HEK293T (cell line): ENCODE data around the gene SORCS3.

Source experiments
- ARNT ChIP-seq: fragments of 450-650 bp; IDR thresholded peaks from 2 replicates; pipeline ENCODE4 v1.6.1; 2017; ENCODE audit warnings: mild to moderate bottlenecking
- ELF4 ChIP-seq: fragments of 450-650 bp; IDR thresholded peaks from 2 replicates; pipeline ENCODE4 v1.6.1; 2017; ENCODE audit warnings: antibody characterized with exemption
- FOXA1 ChIP-seq: fragments of 450-650 bp; IDR thresholded peaks from 2 replicates; pipeline ENCODE4 v1.6.1; 2016; ENCODE audit warnings: mild to moderate bottlenecking
- L3MBTL2 ChIP-seq: fragments of 450-650 bp; conservative IDR thresholded peaks from 2 replicates; pipeline ENCODE4 v1.6.1; 2016; ENCODE audit warnings: mild to moderate bottlenecking
- SUZ12 ChIP-seq: fragments of 450-650 bp; IDR thresholded peaks from 2 replicates; pipeline ENCODE4 v1.6.1; 2016; ENCODE audit warnings: mild to moderate bottlenecking
- TARDBP ChIP-seq: fragments of 450-650 bp; IDR thresholded peaks from 2 replicates; pipeline ENCODE4 v1.6.1; 2016

- TF ChIP-seq ARNT (no peak), TARDBP (no peak), SUZ12 (no peak), FOXA1 (no peak), L3MBTL2 (no peak), ELF4 (no peak)
Observed at GRCh38 chr10:105161149-105161548, 520.1 kb downstream of the SORCS3 start.
